Glomerular visceral epithelial cell (primary cell): ENCODE data around the gene FOXL2NB.

Experiments
- DNase-seq: peaks from one replicate; pipeline ENCODE4 v3.0.0-alpha.2; 2016; ENCODE audit errors: extremely low spot score

FOXL2NB gene

GRCh38 chr3:138945709-138946662, 1.0 kb upstream of the FOXL2NB start:
- peak; percentile 40 for DNase-seq

GRCh38 chr3:138947495-138948121, 591 bp downstream of the FOXL2NB start:
- DNase-seq = no peak

GRCh38 chr3:138948371-138949001, 1.5 kb downstream of the FOXL2NB start:
- no peak for DNase-seq

- peak; percentile 25 for DNase-seq
These were observed 2.0 kb downstream of the FOXL2NB start for GRCh38 chr3:138949002-138949418.

- no peak for DNase-seq
These were observed 2.5 kb downstream of the FOXL2NB start for GRCh38 chr3:138949445-138950005.

- DNase-seq = peak; percentile 24
These were observed 3.1 kb downstream of the FOXL2NB start for GRCh38 chr3:138950006-138950644.

GRCh38 chr3:138950701-138951100, 3.7 kb downstream of the FOXL2NB start:
- DNase-seq = no peak

- no peak for DNase-seq
These were observed 13.4 kb downstream of the FOXL2NB start for GRCh38 chr3:138960417-138960852.

GRCh38 chr3:138962854-138963560, 16.0 kb downstream of the FOXL2NB start:
- no peak for DNase-seq

GRCh38 chr3:138964264-138964663, 17.2 kb downstream of the FOXL2NB start:
- DNase-seq = no peak

- no peak for DNase-seq
These were observed 17.9 kb downstream of the FOXL2NB start for GRCh38 chr3:138964923-138965322.

GRCh38 chr3:138971766-138972320, 24.8 kb downstream of the FOXL2NB start:
- DNase-seq = no peak

- no peak for DNase-seq
These were observed 25.9 kb downstream of the FOXL2NB start for GRCh38 chr3:138972941-138973340.

GRCh38 chr3:138974462-138974861, 27.4 kb downstream of the FOXL2NB start:
- peak; percentile 60 for DNase-seq

- no peak for DNase-seq
These were observed 28.3 kb downstream of the FOXL2NB start for GRCh38 chr3:138975351-138975750.

- DNase-seq = no peak
These were observed 29.0 kb downstream of the FOXL2NB start for GRCh38 chr3:138976047-138976446.

- DNase-seq = no peak
These were observed 37.8 kb downstream of the FOXL2NB start for GRCh38 chr3:138984816-138985215.

GRCh38 chr3:138985932-138986331, 38.9 kb downstream of the FOXL2NB start:
- DNase-seq = no peak

GRCh38 chr3:138987181-138987580, 40.2 kb downstream of the FOXL2NB start:
- no peak for DNase-seq

GRCh38 chr3:138995706-138996105, 48.7 kb downstream of the FOXL2NB start:
- no peak for DNase-seq
